ENCODE measurements around the gene KRTAP4-7.

Gene KRTAP4-7

GRCh38 chr17:41125064-41125463 is 41.1 kb downstream of the KRTAP4-7 start:
- no peak for DNase-seq (ENCODE audit: low read depth)
- H3K4me3 ChIP-seq (ENCODE audit: low read length) = no peak overlapping the region
- TF ChIP-seq CTCF (conservative IDR thresholded peaks at IDR 0.05; ENCODE audit: low read length) = no peak

GRCh38 chr17:41126412-41126811 is 42.5 kb downstream of the KRTAP4-7 start:
- TF ChIP-seq CTCF (conservative IDR thresholded peaks at IDR 0.05; ENCODE audit: low read length) = no peak
- DNase-seq (ENCODE audit: low read depth) = no peak
- H3K4me3 ChIP-seq (ENCODE audit: low read length) = no peak overlapping the region

GRCh38 chr17:41127371-41127770 is 43.4 kb downstream of the KRTAP4-7 start:
- no peak overlapping the region for H3K4me3 ChIP-seq (ENCODE audit: low read length)
- TF ChIP-seq CTCF (conservative IDR thresholded peaks at IDR 0.05; ENCODE audit: low read length) = no peak
- DNase-seq (ENCODE audit: low read depth) = no peak

GRCh38 chr17:41131979-41132378 is 48.0 kb downstream of the KRTAP4-7 start:
- DNase-seq (ENCODE audit: low read depth) = no peak
- H3K4me3 ChIP-seq (ENCODE audit: low read length) = no peak overlapping the region
- no peak for TF ChIP-seq CTCF (conservative IDR thresholded peaks at IDR 0.05; ENCODE audit: low read length)

GRCh38 chr17:41133880-41134735 is 50.2 kb downstream of the KRTAP4-7 start:
- no peak for TF ChIP-seq CTCF (conservative IDR thresholded peaks at IDR 0.05; ENCODE audit: low read length)
- no peak overlapping the region for H3K4me3 ChIP-seq (ENCODE audit: low read length)
- DNase-seq (ENCODE audit: low read depth) = peak; percentile 43

Measured in AG10803 (cell line).